ENCODE data around the gene ZIM2.
A peak's percentile ranks its signal among the peaks of the same experiment; 100 is the strongest.

Gene ZIM2

GRCh38 chr19:56808717-56809392 is 31.7 kb downstream of the ZIM2 start:
- no peak for DNase-seq (ENCODE audit: low read depth in 2 of 2)

- DNase-seq (ENCODE audit: low read depth in 2 of 2): no peak
Measured at GRCh38 chr19:56806639-56807038, 33.9 kb downstream of the ZIM2 start.

- DNase-seq (ENCODE audit: low read depth in 2 of 2): no peak
Measured at GRCh38 chr19:56778351-56778750, 62.2 kb downstream of the ZIM2 start.

GRCh38 chr19:56769650-56770049 is 70.9 kb downstream of the ZIM2 start:
- no peak for DNase-seq (ENCODE audit: low read depth in 2 of 2)

- DNase-seq (ENCODE audit: low read depth in 2 of 2): peak in 1 of 2 donors; percentile 4
Measured at GRCh38 chr19:56765137-56765536, 75.4 kb downstream of the ZIM2 start.

GRCh38 chr19:56764196-56764695 is 76.3 kb downstream of the ZIM2 start:
- DNase-seq (ENCODE audit: low read depth in 2 of 2): no peak

- no peak for DNase-seq (ENCODE audit: low read depth in 2 of 2)
Measured at GRCh38 chr19:56760842-56761241, 79.7 kb downstream of the ZIM2 start.

GRCh38 chr19:56759531-56759930 is 81.0 kb downstream of the ZIM2 start:
- DNase-seq (ENCODE audit: low read depth in 2 of 2): no peak

- DNase-seq (ENCODE audit: low read depth in 2 of 2): no peak
Measured at GRCh38 chr19:56751078-56751489, 89.4 kb downstream of the ZIM2 start.

GRCh38 chr19:56750658-56751057 is 89.9 kb downstream of the ZIM2 start:
- DNase-seq (ENCODE audit: low read depth in 2 of 2): no peak

- no peak for DNase-seq (ENCODE audit: low read depth in 2 of 2)
Measured at GRCh38 chr19:56748378-56748777, 92.1 kb downstream of the ZIM2 start.

GRCh38 chr19:56746367-56746766 is 94.2 kb downstream of the ZIM2 start:
- DNase-seq (ENCODE audit: low read depth in 2 of 2): no peak

- no peak for DNase-seq (ENCODE audit: low read depth in 2 of 2)
Measured at GRCh38 chr19:56740501-56740900, 100.0 kb downstream of the ZIM2 start.

GRCh38 chr19:56736571-56736970 is 104.0 kb downstream of the ZIM2 start:
- DNase-seq (ENCODE audit: low read depth in 2 of 2): no peak

- no peak for DNase-seq (ENCODE audit: low read depth in 2 of 2)
Measured at GRCh38 chr19:56732976-56733375, 107.5 kb downstream of the ZIM2 start.

GRCh38 chr19:56727677-56728076 is 112.8 kb downstream of the ZIM2 start:
- no peak for DNase-seq (ENCODE audit: low read depth in 2 of 2)

GRCh38 chr19:56725829-56726424 is 114.6 kb downstream of the ZIM2 start:
- no peak for DNase-seq (ENCODE audit: low read depth in 2 of 2)
